ENCODE data around the gene CTDP1.

- TF ChIP-seq, protein P1, sequence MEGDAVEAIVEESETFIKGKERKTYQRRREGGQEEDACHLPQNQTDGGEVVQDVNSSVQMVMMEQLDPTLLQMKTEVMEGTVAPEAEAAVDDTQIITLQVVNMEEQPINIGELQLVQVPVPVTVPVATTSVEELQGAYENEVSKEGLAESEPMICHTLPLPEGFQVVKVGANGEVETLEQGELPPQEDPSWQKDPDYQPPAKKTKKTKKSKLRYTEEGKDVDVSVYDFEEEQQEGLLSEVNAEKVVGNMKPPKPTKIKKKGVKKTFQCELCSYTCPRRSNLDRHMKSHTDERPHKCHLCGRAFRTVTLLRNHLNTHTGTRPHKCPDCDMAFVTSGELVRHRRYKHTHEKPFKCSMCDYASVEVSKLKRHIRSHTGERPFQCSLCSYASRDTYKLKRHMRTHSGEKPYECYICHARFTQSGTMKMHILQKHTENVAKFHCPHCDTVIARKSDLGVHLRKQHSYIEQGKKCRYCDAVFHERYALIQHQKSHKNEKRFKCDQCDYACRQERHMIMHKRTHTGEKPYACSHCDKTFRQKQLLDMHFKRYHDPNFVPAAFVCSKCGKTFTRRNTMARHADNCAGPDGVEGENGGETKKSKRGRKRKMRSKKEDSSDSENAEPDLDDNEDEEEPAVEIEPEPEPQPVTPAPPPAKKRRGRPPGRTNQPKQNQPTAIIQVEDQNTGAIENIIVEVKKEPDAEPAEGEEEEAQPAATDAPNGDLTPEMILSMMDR (IDR thresholded peaks at IDR 0.05 in 4 of 5, conservative IDR thresholded peaks at IDR 0.05 in 1 of 5) = no peak
- TF ChIP-seq POLR2A (IDR thresholded peaks at IDR 0.05) = no peak
Observed at GRCh38 chr18:79713341-79713740, 33.7 kb downstream of the CTDP1 start.

Measured in gastrocnemius medialis (tissue), 4 donors.